Ascending aorta (tissue), 2 donors: Measurements from ENCODE around the gene CCDC38. TPM values are rescaled to one million over a fixed set of nuclear protein-coding genes. Genes with fewer than 3 reads are reported as not detected.
"Not testable (repeated sequence)": the region's sequence is repeated elsewhere in the genome, so short reads cannot be mapped to it uniquely, and the experiment has no call there.

ENCODE experiments used
- DNase-seq, 2 donors: peaks; one replicate each; pipeline ENCODE4 v3.0.0-alpha.2; 2019; ENCODE audit warnings: low spot score in 2 of 2
- H3K27ac ChIP-seq, 2 donors: fragments of 200-600 bp; sonication (generic); one replicate each; pipeline ENCODE4 v1.5.1; 2016 to 2017; ENCODE audit warnings: mild to moderate bottlenecking in 1 of 2
- H3K27me3 ChIP-seq: fragments of 200-600 bp; sonication (generic); one replicate; pipeline ENCODE4 v1.5.1; 2017
- H3K36me3 ChIP-seq, 2 donors: fragments of 200-600 bp; sonication (generic); one replicate each; pipeline ENCODE4 v1.5.1; 2016
- H3K4me1 ChIP-seq, 2 donors: fragments of 200-600 bp; sonication (generic); one replicate each; pipeline ENCODE4 v1.5.1; 2016 to 2017; ENCODE audit warnings: mild to moderate bottlenecking in 1 of 2
- H3K4me3 ChIP-seq, 2 donors: fragments of 200-600 bp; sonication (generic); one replicate each; pipeline ENCODE4 v1.5.1; 2016 to 2017; ENCODE audit warnings: mild to moderate bottlenecking in 1 of 2
- H3K9me3 ChIP-seq, 2 donors: fragments of 200-600 bp; sonication (generic); one replicate each; pipeline ENCODE4 v1.5.1; 2016
- intact Hi-C: fragments of 100-400 bp; cut with DNase I; formaldehyde crosslinking; loops from one replicate; pipeline ENCODE4 v1.15.1; 2023
- total RNA-seq: library from RNA; depleted of rRNA; stranded (reverse); fragments of >200 nt; gene quantifications from one replicate; pipeline ENCODE4 v1.1.0, GENCODE V29; 2016
- TF ChIP-seq, protein P1 (sequence below), 3 experiments: fragments of 200-600 bp in 2 of 3; fragments of 450-650 bp in 1 of 3; sonication (generic) in 2 of 3; IDR thresholded peaks; one replicate each; pipeline ENCODE4 v1.5.1; 2016 to 2019; ENCODE audit warnings: antibody characterized with exemption in 3 of 3, mild to moderate bottlenecking in 1 of 3, moderate library complexity in 1 of 3

The CCDC38 gene
- total RNA-seq, 1 donor from 2014 or later, result not detected

DNA sequence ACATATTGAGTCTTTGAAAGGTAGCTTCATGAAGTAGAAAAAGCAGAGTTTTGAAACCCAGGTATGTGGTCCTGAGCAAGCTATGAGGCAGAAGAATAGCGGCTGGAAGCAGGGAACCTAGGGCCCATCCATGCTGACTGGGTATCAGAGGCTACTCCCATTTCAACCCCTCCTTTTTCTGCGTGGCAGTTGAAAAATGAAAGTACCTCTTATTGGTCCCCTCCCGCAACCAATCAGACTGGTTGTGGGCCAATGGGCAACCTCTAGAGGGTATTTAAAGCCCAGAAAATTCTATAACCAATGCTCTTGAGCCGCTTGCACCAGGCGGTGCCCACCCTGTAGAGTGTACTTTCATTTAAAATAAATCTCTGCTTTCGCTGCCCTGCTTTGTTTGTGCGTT is 85.3 kb downstream of the CCDC38 start:
- H3K4me1 ChIP-seq, result peaks cover 9 to 12% of the 10 kb centered on the region in 2 donors
- H3K4me3 ChIP-seq, result no peak overlapping the region
- no peaks in the 10 kb centered on the region for H3K9me3 ChIP-seq
- peaks cover 5 to 6% of the 10 kb centered on the region in 2 donors for H3K36me3 ChIP-seq
- DNase-seq, result no peak
- H3K27me3 ChIP-seq, result no peaks in the 10 kb centered on the region
- H3K27ac ChIP-seq, result no peak overlapping the region
- intact Hi-C loops, result no loop called here
- TF ChIP-seq, protein P1, sequence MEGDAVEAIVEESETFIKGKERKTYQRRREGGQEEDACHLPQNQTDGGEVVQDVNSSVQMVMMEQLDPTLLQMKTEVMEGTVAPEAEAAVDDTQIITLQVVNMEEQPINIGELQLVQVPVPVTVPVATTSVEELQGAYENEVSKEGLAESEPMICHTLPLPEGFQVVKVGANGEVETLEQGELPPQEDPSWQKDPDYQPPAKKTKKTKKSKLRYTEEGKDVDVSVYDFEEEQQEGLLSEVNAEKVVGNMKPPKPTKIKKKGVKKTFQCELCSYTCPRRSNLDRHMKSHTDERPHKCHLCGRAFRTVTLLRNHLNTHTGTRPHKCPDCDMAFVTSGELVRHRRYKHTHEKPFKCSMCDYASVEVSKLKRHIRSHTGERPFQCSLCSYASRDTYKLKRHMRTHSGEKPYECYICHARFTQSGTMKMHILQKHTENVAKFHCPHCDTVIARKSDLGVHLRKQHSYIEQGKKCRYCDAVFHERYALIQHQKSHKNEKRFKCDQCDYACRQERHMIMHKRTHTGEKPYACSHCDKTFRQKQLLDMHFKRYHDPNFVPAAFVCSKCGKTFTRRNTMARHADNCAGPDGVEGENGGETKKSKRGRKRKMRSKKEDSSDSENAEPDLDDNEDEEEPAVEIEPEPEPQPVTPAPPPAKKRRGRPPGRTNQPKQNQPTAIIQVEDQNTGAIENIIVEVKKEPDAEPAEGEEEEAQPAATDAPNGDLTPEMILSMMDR (IDR thresholded peaks at IDR 0.05), result no peak

DNA sequence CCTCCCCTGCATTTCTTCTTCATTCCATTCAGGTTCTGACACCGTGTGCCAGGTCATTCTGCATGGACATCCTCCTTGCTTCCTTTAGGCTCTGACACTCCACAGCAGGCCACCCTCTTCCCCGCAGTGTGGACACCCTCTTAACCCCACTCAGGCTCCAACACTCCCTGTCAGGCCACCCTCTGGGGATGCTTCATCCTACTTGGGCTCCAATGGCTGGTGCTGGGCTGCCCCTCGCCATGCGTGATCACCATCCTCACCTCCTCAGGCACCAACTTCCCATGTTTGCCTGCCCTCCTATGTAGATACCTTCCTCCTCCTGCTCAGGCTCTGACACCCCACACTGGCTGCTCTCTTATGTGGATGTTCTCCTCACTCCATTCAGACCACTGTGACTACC is 90.3 kb downstream of the CCDC38 start:
- intact Hi-C loops, result no loop called here

DNA sequence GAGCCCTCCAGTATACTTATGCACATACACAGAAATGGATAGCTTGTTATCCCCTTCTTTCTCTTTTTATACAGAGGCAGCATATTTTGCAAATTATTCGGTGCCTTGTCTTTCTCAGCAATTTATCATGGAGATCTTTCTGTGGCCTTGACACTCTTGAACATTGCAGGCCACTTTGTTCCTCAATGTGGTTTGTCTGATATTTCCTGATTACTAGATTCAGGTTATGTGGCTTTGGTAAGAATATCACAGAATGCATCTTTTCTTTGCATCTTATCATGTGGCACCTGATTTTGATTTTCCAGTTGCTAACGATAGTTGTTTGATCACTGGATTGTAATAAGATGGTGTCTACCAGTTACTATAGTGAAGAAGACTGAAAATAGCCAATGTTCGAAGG is 90.8 kb downstream of the CCDC38 start:
- no peak for DNase-seq
- Histone ChIP-seq H3K4me3 (no peak overlapping the region), H3K9me3 (no peaks in the 10 kb centered on the region), H3K27ac (no peak overlapping the region), H3K27me3 (no peaks in the 10 kb centered on the region), H3K4me1 (no peaks in the 10 kb centered on the region), H3K36me3 (no peaks in the 10 kb centered on the region)
- intact Hi-C loops, result no loop called here
- TF ChIP-seq, protein P1 (IDR thresholded peaks at IDR 0.05), result no peak

More for the DNA sequence above, 90.3 kb downstream of the CCDC38 start:
- Histone ChIP-seq H3K27ac (no peak overlapping the region), H3K4me1 (no peaks in the 10 kb centered on the region), H3K27me3 (no peaks in the 10 kb centered on the region), H3K9me3 (no peaks in the 10 kb centered on the region), H3K36me3 (no peaks in the 10 kb centered on the region), H3K4me3 (no peak overlapping the region)
- no peak for DNase-seq
- TF ChIP-seq, protein P1 (IDR thresholded peaks at IDR 0.05), result no peak

DNA sequence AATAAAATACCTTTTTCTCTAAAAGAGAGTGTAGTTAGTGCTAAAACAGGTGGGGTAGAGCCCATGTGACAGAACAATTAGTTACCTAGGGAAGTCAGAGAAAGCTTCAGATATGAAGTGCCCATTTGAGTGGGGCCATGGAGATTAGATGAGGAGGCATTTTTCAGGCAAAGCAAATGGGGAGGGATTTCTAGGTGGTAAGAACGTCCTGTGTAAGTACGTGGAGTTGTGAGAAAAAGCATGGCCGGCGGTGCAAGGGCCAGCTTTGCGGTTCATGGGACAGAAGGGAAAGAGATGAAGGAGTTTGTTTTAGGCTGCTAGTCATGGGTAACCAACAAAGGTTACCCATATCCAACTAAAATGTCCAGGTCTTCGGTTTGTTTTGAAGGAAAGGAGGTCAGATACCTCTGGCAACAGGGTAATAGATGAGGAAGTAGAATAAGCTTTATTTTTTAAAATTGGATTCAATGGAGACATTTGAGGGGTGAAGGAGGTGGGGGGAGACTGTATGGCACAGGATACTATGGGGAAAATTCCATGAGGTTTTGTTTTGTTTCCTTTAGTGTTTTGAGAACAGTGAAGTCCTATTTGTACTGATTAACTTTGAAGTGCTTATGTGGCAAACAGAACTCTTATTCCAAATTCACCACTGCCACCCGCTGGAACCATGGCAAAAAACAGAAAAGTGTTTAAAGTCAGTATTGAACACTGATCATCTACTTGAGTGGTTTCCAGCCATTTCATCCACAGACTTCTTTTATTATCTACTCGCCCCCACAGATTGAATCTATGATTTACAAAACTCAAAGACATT is 93.6 kb downstream of the CCDC38 start:
- no peak for DNase-seq
- no peaks in the 10 kb centered on the region for H3K36me3 ChIP-seq
- no peaks in the 10 kb centered on the region for H3K9me3 ChIP-seq
- no peak overlapping the region for H3K4me3 ChIP-seq
- H3K4me1 ChIP-seq, result no peaks in the 10 kb centered on the region
- H3K27ac ChIP-seq, result no peak overlapping the region
- TF ChIP-seq, protein P1 (IDR thresholded peaks at IDR 0.05), result no peak
- H3K27me3 ChIP-seq, result no peaks in the 10 kb centered on the region
- intact Hi-C loops, result no loop called here

DNA sequence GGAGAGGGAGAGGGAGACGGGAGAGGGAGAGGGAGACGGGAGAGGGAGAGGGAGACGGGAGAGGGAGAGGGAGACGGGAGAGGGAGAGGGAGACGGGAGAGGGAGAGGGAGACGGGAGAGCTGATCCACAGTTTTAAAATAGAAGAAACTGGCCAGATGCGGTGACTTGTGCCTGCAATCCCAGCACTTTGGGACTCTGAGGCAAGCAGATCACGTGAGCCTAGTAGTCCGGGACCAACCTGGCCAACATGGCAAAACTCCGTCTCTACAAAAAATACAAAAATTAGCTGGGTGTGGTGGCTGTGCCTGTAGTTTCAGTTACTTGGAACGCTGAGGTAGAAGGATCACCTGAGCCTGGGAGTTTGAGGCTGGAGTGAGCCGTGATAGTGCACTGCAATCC is 100.0 kb downstream of the CCDC38 start:
- H3K36me3 ChIP-seq, DNase-seq, H3K4me1 ChIP-seq, H3K9me3 ChIP-seq, H3K4me3 ChIP-seq, H3K27ac ChIP-seq, intact Hi-C loops, H3K27me3 ChIP-seq: not testable (repeated sequence)

DNA sequence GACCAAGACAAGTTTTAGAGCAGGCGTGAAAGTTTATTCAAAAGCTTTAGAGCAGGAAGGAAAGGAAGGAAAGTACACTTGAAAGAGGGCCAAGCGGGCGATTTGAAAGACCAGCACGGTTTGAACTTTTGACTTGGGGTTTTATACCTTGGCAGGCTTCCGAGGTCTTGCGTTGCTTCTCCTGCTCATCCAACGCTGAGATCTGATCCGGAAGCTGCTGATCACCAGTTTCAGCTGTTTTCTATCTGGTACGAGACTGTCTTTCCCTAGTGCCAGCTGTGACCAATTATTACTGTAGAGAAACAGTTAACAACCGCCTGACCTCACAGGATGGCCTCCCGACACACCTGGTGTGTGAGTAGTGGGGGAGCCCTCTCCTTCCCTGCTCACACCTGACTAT is 104.3 kb downstream of the CCDC38 start:
- TF ChIP-seq, protein P1 (IDR thresholded peaks at IDR 0.05), result no peak
- no peaks in the 10 kb centered on the region for H3K27me3 ChIP-seq
- DNase-seq, result no peak
- H3K9me3 ChIP-seq, result no peaks in the 10 kb centered on the region
- no peaks in the 10 kb centered on the region for H3K4me1 ChIP-seq
- H3K27ac ChIP-seq, result no peak overlapping the region
- intact Hi-C loops, result no loop called here
- H3K4me3 ChIP-seq, result no peak overlapping the region
- H3K36me3 ChIP-seq, result no peaks in the 10 kb centered on the region
